GM12801 (cell line): ENCODE results near the gene CTDSP2.

Experiments
- TF ChIP-seq, protein P1 (sequence below): IDR thresholded peaks from one replicate; pipeline ENCODE4 v1.5.1; 2011; ENCODE audit warnings: control low read depth; ENCODE audit not compliant: insufficient read length; ENCODE audit errors: extremely low read depth

The CTDSP2 gene

DNA sequence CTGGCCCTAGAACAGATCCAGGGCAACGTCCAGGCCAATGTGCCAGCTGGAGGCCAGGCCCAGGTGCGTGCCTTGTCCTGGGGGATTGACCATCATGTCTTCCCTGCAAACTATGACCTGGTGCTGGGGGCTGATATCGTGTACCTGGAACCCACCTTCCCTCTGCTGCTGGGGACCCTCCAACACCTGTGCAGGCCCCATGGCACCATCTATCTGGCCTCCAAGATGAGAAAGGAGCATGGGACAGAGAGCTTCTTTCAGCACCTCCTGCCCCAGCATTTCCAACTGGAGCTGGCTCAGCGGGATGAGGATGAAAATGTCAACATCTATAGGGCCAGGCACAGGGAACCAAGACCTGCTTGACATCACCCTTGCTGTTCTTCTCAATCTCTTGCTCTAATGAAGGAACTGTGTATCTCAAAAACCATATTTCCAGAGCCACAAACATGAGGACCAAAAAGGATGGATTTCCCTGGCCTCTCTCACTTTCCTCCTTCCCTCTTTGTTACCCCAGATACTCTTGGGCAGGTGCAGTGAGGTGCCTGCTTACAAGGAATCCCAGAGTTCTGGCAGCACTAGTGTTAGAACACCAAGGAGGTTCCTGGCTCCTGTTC, 66.1 kb downstream of the CTDSP2 start:
- TF ChIP-seq, protein P1, sequence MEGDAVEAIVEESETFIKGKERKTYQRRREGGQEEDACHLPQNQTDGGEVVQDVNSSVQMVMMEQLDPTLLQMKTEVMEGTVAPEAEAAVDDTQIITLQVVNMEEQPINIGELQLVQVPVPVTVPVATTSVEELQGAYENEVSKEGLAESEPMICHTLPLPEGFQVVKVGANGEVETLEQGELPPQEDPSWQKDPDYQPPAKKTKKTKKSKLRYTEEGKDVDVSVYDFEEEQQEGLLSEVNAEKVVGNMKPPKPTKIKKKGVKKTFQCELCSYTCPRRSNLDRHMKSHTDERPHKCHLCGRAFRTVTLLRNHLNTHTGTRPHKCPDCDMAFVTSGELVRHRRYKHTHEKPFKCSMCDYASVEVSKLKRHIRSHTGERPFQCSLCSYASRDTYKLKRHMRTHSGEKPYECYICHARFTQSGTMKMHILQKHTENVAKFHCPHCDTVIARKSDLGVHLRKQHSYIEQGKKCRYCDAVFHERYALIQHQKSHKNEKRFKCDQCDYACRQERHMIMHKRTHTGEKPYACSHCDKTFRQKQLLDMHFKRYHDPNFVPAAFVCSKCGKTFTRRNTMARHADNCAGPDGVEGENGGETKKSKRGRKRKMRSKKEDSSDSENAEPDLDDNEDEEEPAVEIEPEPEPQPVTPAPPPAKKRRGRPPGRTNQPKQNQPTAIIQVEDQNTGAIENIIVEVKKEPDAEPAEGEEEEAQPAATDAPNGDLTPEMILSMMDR, result no peak

- TF ChIP-seq, protein P1, result no peak
Measured at GRCh38 chr12:57779736-57780135, 66.8 kb downstream of the CTDSP2 start.

- TF ChIP-seq, protein P1, result no peak
Measured at GRCh38 chr12:57777911-57778310, 68.6 kb downstream of the CTDSP2 start.

GRCh38 chr12:57777367-57777766, 69.2 kb downstream of the CTDSP2 start:
- TF ChIP-seq, protein P1, result no peak

- TF ChIP-seq, protein P1, result no peak
Measured at GRCh38 chr12:57776247-57776587, 70.3 kb downstream of the CTDSP2 start.

- TF ChIP-seq, protein P1, result no peak
Measured at GRCh38 chr12:57775563-57776246, 70.8 kb downstream of the CTDSP2 start.

- TF ChIP-seq, protein P1, result no peak
Measured at GRCh38 chr12:57775044-57775443, 71.5 kb downstream of the CTDSP2 start.
